ENCODE data around the gene ZSWIM4.

ZSWIM4 gene

DNA sequence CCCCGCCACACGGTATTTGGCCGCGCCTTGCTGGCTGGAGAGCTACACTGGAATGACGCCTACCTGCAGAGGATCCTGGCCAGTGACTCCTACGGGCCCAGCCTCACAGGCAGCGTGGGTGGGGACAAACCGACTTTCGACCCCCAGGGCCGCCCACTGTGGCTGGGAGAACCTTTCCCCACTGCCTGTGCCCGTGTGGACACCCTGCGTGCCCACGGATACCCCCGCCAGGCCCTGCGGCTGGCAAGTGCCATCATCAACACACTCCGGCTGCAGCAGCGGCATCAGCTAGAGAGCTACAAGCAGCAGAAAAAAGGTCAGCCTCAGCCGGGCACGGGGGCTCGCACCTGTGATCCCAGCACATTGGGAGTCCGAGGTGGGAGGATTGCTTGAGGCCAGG is 19.3 kb downstream of the ZSWIM4 start:
- no peak for DNase-seq

- DNase-seq = peak; percentile 25
Observed at GRCh38 chr19:13817018-13817614, 21.9 kb downstream of the ZSWIM4 start.

GRCh38 chr19:13817615-13818371 is 22.6 kb downstream of the ZSWIM4 start:
- peak; percentile 74 for DNase-seq

DNA sequence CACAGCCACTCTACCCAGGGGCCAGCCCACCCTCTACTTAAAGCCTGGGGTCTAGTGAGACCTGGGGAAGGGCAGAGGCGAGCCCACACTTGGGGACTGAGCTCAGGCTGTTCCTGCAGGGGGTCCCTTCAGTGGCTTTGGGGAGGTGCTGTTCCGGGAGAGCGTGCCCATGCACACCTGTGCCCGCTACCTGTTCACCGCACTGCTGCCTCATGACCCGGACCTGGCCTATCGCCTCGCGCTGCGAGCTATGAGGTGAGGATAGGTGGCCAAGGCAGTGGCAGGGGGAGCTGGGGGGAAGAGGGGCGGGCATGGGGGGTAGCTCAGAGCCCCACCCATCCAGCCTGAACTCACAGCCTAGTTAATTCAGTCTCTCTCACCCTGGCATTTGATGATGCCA is 24.0 kb downstream of the ZSWIM4 start:
- DNase-seq = no peak

- DNase-seq = no peak
Observed at GRCh38 chr19:13821292-13821691, 26.0 kb downstream of the ZSWIM4 start.

DNA sequence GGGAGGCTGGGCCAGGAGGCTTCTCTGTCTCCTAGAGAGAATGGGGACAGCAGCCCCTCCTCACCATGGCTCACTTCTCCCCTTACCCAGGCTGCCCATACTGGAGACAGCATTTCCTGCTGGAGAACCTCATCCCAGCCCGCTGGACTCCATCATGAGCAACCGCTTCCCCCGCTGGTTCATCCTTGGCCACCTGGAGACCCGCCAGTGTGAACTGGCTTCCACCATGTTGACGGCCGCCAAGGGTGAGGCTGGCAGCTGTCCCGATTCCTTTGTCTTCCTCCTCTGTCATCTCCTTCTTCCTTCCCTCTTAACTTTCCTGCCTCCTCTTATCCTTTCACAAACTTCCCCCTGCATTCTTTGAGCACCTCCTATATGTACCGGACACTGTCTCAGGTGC is 28.0 kb downstream of the ZSWIM4 start:
- no peak for DNase-seq

DNA sequence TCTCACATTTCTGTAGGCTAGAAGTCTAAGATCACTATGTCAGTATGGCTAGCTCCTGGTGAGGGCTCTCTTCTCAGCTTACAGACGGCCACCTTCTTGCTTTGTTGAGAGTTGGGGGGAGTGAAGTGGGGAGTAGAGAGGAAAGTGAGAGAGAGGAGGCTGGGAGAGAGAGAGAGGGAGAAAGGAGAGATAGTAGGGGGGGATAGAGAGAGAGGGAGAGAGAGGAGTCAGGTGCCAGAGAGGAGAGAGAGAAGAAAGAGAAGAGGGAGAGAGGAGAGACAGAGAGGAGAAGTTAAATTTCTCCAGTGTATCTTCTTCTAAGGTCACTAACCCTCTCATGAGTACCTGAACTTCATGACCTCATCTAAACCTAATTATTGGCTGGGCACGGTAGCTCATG is 28.7 kb downstream of the ZSWIM4 start:
- DNase-seq = no peak

DNA sequence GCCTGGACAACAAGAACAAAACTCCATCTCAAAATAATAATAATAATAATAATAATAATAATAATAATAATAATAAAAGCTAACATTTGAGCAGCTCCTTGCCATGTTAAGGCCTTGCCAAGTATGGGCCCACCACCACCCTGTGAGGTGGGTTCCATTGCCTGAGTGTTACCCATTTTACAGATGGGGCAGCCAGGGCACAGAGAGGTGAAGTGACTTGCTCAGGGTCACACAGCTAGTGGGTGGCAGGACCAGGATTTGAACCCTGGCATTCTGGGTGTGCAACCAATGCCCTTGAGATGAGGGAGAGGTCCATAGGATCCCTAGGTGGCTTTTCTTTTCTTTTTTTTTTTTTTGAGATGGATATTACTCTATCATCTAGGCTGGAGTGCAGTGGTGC is 29.5 kb downstream of the ZSWIM4 start:
- DNase-seq = no peak

DNA sequence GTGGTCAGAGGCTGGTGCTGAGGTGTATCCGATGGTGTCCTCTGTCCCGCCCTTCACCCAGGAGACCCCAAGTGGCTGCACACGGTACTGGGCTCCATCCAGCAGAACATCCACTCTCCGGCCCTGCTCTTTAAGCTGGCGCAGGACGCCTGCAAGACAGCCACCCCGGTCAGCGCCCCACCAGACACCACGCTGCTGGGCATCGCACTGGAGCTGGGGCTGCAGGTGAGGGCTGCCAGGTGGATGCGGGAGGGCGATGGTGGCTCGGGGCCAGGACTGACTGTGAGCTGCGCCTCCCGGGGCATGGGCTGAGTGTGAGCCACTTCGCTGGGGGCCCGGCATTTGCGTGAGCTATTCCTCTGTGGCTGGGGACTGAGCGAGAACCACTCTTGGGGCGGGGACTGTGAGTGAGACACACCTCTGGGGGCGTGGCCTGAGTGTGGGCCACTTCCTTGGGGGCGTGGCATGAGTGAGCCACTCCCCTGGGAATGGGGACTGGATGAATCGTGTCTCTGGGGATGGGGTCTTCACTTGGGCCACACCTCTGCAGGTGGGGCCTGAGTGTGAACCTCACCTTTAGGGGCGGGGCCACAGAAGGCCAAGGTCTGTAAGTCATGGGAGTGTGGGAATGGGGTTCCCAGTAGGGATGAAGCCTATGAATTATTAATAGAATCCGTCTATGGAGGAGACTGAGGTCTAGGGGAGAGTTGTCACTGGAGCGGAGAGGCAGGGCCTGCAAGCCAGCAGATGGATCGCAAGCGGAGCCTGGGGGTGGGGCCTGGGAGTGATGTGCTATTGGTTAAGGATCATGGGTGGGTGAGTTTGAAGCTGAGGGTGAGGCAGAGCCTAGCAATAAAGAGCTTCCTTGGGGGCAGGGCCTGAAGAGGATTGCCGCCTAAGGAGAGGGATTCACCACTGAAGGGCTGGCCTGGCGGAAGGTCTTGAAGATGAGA is 30.5 kb downstream of the ZSWIM4 start:
- DNase-seq = no peak

DNA sequence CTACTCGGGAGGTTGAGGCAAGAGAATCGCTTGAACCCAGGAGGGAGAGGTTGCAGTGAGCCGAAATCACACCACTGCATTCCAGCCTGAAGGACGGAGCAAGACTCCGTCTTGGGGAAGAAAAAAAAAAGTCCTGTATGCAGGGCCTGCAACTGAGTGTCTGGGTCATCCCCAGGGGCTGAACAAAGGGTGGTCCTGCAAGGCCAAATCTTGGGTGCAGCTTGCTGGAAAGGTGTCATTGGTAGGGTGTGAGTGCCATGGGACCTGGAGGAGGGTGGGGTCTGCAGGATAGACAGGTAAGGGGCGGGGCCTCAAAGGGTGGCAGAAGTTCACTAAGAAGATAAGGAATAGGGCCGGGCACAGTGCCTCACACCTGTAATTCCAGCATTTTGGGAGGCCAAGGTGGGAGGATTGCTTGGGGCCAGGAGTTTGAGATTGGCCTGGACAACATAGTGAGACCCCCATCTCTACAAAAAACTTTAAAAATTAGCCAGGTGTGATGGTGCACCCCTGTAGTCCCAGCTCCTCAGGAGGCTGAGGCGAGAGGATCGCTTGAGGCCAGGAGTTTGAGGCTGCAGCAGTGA is 31.5 kb downstream of the ZSWIM4 start:
- no peak for DNase-seq

DNA sequence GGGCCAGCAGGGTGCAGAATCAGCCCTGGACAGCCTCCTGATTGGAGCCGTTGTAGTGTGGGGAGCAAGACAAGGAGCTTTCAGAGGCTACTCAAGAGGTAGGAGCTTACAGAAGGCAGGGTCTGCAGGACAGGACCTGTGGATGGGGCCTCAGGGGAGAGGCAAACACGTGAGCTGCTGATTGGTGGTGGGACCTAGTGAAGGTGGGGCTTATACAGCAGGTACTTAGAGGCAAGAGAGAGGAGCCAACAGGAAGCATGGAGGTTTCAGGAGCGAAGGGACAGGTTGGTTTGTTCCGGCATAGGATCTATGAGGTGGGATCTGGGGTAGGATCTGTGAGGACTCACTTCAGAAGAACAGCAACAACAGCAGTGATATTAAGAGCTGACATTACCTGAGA is 32.4 kb downstream of the ZSWIM4 start:
- DNase-seq = no peak

GRCh38 chr19:13830114-13830740 is 35.0 kb downstream of the ZSWIM4 start:
- peak; percentile 72 for DNase-seq

GRCh38 chr19:13830741-13831536 is 35.7 kb downstream of the ZSWIM4 start:
- peak; percentile 81 for DNase-seq

DNA sequence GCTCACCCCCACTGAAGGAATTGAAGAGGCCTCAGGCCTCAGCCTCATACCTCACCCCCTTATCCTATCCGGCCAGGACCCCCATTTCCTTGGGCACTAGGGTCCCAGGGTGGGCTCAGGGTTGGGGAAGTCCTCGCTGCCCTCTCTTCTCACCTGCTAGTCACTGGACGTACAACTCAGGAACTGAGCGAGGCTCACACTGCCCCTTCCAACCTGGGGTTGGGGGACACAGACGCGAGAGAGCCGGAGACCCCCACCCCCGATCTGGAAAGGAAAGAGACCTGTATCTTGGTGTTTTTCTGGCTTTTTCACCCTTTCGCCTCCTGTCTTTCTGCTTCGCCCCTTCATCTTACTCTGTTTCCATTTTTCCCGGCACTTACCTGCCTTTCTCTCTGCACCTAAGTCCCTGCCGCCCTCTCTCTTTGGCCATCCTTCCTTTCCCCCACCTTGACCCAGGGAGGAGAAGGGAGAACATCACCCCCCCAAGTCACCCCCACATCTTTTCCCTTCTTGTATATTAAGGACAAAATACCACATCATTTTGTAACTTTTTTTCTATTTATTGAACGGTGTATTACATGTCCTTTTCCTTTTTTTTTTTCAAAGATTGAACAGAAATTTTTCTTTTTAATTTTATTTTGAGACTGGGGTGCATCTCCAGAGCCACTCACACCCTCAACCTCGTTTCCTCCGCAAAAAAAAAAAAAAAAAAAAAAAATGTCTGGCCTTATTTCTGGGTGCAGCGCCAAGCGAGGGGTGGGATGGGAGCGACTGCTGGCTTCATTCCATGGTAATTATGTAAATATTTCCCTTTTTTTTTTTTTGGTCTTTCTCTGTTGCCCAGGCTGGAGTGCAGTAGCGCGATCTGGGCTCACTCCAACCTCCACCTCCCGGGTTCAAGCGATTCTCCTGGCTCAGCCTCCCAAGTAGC is 36.6 kb downstream of the ZSWIM4 start:
- DNase-seq = peak; percentile 76

- peak; percentile 96 for DNase-seq
Observed at GRCh38 chr19:13833330-13834243, 38.3 kb downstream of the ZSWIM4 start.

GRCh38 chr19:13834244-13835069 is 39.2 kb downstream of the ZSWIM4 start:
- no peak for DNase-seq

DNA sequence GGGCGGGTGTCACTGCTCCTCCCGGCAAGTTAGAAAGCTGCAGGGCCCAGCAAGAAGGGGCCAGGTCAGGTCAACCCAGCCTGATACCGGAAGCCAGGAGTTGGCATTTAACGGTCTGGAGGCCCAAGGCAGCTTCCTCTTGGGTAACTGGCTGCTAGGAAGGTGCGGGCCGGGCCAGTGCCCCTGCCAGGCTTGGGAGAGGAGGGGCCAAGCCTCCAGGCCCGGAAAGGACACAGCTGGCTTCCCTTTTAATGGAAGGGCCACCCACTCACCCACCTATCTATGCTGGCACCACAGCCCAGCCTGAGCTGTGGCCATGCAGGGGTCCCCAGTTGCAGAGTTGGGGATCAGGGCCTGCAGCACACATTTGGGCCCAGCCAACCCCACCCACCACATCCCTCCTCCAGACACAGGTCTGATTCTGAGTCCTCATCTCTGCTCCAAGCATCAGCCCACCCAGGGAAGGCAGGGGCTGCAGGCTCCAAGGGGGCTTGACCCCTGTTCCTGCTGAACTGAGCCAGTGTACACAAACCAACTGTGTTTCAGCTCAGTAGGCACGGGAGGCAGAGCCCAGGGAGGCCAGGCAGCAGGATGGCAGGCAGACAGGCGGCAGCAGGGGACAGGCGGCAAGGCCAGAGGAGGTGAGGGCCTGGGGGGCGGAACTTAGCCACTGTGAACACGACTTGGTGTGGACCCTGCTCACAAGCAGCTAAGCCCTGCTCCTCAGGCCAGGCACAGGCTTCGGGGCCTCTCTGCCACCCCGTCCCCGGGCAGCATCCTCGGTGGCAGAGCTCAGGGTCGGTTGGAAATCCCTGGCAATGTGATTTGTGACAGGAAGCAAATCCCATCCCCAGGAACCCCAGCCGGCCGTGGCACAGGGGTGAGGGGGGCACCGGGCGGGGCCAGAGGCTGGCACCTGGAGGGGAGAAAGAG is 40.8 kb downstream of the ZSWIM4 start:
- DNase-seq = peak; percentile 73

All from CD4-positive, alpha-beta T cell treated with Interleukin-15 for 1 hour (primary cell).